ENCODE measurements around the gene SOS1.

GRCh38 chr2:39154944-39155343, 34.1 kb upstream of the SOS1 start:
- TF ChIP-seq CTCF (IDR thresholded peaks at IDR 0.05 in 4 of 5, conservative IDR thresholded peaks at IDR 0.05 in 1 of 5) (no peak), POLR2A (IDR thresholded peaks at IDR 0.05) (no peak)

All from gastrocnemius medialis (tissue), 4 donors.